ENCODE data around the gene CCDC85C. TPM values are rescaled to one million over a fixed set of nuclear protein-coding genes. Genes with fewer than 3 reads are reported as not detected.
A peak's percentile ranks its signal among the peaks of the same experiment; 100 is the strongest.

Gene CCDC85C
- total and polyA plus RNA-seq, 2 of the 8 experiments (the other 6 are each of a cell fraction or from before 2014, with no cell fraction given): 16.8 to 35.8 TPM

- TF ChIP-seq CHD7 (IDR thresholded peaks at IDR 0.05; ENCODE audit: insufficient replicate concordance, low read length) (no peak), RAD21 (IDR thresholded peaks at IDR 0.05 in 1 of 2, conservative IDR thresholded peaks at IDR 0.05 in 1 of 2; ENCODE audit: low read depth in 2 of 2, low read length in 2 of 2) (no peak), GTF2F1 (IDR thresholded peaks at IDR 0.05; ENCODE audit: borderline replicate concordance, low read depth, low read length) (no peak), SP4 (IDR thresholded peaks at IDR 0.05; ENCODE audit: low read length) (peak; percentile 72; the same call in 1 of the 2 replicates), CEBPB (IDR thresholded peaks at IDR 0.05; ENCODE audit: low read depth, low read length) (peak; percentile 96), KDM1A (IDR thresholded peaks at IDR 0.05; ENCODE audit: borderline replicate concordance, low read length) (no peak)
- TF ChIP-seq, protein P1, sequence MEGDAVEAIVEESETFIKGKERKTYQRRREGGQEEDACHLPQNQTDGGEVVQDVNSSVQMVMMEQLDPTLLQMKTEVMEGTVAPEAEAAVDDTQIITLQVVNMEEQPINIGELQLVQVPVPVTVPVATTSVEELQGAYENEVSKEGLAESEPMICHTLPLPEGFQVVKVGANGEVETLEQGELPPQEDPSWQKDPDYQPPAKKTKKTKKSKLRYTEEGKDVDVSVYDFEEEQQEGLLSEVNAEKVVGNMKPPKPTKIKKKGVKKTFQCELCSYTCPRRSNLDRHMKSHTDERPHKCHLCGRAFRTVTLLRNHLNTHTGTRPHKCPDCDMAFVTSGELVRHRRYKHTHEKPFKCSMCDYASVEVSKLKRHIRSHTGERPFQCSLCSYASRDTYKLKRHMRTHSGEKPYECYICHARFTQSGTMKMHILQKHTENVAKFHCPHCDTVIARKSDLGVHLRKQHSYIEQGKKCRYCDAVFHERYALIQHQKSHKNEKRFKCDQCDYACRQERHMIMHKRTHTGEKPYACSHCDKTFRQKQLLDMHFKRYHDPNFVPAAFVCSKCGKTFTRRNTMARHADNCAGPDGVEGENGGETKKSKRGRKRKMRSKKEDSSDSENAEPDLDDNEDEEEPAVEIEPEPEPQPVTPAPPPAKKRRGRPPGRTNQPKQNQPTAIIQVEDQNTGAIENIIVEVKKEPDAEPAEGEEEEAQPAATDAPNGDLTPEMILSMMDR (IDR thresholded peaks at IDR 0.05; ENCODE audit: control extremely low read depth in 1 of 3, insufficient read depth in 1 of 3, low read depth in 1 of 3, low read length in 3 of 3): no peak
Observed at GRCh38 chr14:99480917-99481744, 122.9 kb downstream of the CCDC85C start, which contains the start of gene CCNK (continued).

Measured in H1 (cell line).